ENCODE results near the gene E2F7.
A peak's percentile ranks its signal among the peaks of the same experiment; 100 is the strongest.

The E2F7 gene, protein sequence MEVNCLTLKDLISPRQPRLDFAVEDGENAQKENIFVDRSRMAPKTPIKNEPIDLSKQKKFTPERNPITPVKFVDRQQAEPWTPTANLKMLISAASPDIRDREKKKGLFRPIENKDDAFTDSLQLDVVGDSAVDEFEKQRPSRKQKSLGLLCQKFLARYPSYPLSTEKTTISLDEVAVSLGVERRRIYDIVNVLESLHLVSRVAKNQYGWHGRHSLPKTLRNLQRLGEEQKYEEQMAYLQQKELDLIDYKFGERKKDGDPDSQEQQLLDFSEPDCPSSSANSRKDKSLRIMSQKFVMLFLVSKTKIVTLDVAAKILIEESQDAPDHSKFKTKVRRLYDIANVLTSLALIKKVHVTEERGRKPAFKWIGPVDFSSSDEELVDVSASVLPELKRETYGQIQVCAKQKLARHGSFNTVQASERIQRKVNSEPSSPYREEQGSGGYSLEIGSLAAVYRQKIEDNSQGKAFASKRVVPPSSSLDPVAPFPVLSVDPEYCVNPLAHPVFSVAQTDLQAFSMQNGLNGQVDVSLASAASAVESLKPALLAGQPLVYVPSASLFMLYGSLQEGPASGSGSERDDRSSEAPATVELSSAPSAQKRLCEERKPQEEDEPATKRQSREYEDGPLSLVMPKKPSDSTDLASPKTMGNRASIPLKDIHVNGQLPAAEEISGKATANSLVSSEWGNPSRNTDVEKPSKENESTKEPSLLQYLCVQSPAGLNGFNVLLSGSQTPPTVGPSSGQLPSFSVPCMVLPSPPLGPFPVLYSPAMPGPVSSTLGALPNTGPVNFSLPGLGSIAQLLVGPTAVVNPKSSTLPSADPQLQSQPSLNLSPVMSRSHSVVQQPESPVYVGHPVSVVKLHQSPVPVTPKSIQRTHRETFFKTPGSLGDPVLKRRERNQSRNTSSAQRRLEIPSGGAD

DNA sequence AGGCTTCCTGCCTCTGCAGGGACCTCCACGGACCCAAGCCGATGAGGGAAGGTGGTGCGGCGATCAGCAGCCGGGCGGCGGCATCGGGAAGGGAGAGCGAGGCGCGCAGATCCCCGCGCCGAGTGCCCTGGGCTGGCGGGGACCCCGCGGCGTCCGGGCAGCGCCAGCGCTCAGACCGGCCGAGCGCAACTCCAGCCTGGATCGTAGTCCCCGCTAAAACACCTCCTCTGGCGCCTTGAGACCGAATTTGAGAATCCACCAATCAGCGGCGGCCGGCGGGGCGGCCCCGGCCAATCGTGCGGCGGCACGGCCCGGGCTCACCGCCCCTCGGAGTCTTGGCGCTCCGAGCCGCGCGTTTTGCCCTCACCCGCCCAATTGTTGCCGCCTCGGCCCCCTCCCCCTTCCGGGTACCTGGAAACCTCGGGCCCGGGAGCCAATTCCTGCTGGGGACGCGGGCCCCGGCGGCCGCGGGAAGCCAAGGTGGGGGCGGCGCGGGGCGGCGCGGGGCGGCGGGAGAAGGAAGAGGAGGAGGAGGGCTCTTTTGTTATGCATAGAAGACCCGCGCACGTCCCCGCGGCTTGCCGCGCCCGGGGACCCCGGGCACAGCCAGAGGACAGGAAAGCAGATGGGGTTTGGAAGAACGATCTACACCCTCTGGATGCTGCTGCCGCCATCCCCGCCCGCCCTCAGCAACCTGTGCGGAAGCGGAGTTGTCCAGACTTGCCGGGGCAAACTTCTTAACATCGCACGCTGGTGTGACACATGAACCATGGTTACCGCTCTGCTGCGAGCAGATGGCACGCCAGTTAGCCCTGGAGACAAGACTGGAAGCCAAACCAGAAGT is at the start of gene E2F7:
Gene E2F7, minus strand, starts transcription at position 209 of the 844 bp plus-strand sequence. CDS start 934 bp downstream, outside the sequence.
- TF ChIP-seq, protein P1, sequence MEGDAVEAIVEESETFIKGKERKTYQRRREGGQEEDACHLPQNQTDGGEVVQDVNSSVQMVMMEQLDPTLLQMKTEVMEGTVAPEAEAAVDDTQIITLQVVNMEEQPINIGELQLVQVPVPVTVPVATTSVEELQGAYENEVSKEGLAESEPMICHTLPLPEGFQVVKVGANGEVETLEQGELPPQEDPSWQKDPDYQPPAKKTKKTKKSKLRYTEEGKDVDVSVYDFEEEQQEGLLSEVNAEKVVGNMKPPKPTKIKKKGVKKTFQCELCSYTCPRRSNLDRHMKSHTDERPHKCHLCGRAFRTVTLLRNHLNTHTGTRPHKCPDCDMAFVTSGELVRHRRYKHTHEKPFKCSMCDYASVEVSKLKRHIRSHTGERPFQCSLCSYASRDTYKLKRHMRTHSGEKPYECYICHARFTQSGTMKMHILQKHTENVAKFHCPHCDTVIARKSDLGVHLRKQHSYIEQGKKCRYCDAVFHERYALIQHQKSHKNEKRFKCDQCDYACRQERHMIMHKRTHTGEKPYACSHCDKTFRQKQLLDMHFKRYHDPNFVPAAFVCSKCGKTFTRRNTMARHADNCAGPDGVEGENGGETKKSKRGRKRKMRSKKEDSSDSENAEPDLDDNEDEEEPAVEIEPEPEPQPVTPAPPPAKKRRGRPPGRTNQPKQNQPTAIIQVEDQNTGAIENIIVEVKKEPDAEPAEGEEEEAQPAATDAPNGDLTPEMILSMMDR (IDR thresholded peaks at IDR 0.05; ENCODE audit: low read depth, low read length, missing control alignments), result no peak
- peak within 1 kb of the TSS; percentile 99 for H3K4me3 ChIP-seq (ENCODE audit: low read depth, low read length)
- peak; percentile 73 for DNase-seq (ENCODE audit: low read depth)

- no peak for DNase-seq (ENCODE audit: low read depth)
- no peak overlapping the region for H3K4me3 ChIP-seq (ENCODE audit: low read depth, low read length)
- TF ChIP-seq, protein P1 (IDR thresholded peaks at IDR 0.05; ENCODE audit: low read depth, low read length, missing control alignments), result no peak
Observed at GRCh38 chr12:77113971-77114370, 48.6 kb upstream of the E2F7 start.

DNA sequence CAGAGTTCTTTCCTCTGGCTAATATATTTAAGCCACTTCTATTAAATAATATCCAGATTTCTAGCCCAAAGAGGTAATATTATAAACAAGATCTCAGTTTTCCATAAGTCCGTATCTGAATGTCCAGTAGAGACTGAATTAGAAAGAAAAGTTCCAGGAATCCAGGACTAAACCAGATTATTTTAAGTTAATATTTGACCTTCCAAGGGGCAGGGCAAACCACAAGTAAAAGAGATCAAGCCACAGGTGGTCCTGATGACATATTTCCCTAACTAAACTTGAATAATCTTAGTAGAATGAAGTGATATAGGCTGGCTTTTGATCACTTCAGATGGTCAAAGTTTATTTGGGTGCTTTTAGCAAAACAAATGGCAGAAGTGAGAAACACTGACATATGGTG is 43.3 kb upstream of the E2F7 start:
- no peak overlapping the region for H3K4me3 ChIP-seq (ENCODE audit: low read depth, low read length)
- TF ChIP-seq, protein P1 (IDR thresholded peaks at IDR 0.05; ENCODE audit: low read depth, low read length, missing control alignments), result no peak
- DNase-seq (ENCODE audit: low read depth), result no peak

DNA sequence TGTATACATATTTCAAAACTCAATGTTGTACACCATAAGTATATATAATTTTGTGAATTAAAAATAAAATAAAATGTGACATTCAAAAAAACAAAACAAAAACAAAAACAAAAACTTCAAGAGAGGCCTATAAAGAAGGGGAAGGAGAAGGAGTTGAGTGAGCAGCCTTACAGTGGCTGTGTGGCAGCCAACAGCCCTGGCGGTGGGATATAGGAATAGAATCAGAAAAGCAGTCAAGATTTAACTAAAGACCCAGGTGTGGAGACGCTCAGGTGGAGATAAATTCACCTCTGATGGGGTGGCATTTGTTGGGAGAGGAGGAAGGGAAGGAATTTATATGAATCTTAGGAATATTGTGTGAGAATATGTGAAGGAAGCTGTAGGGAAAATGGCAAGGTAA is 41.8 kb upstream of the E2F7 start:
- TF ChIP-seq, protein P1 (IDR thresholded peaks at IDR 0.05; ENCODE audit: low read depth, low read length, missing control alignments), result no peak

GRCh38 chr12:77104792-77105191 is 39.4 kb upstream of the E2F7 start:
- no peak for DNase-seq (ENCODE audit: low read depth)
- TF ChIP-seq, protein P1 (IDR thresholded peaks at IDR 0.05; ENCODE audit: low read depth, low read length, missing control alignments), result no peak
- no peak overlapping the region for H3K4me3 ChIP-seq (ENCODE audit: low read depth, low read length)

More for the DNA sequence above, 41.8 kb upstream of the E2F7 start:
- no peak overlapping the region for H3K4me3 ChIP-seq (ENCODE audit: low read depth, low read length)
- no peak for DNase-seq (ENCODE audit: low read depth)

DNA sequence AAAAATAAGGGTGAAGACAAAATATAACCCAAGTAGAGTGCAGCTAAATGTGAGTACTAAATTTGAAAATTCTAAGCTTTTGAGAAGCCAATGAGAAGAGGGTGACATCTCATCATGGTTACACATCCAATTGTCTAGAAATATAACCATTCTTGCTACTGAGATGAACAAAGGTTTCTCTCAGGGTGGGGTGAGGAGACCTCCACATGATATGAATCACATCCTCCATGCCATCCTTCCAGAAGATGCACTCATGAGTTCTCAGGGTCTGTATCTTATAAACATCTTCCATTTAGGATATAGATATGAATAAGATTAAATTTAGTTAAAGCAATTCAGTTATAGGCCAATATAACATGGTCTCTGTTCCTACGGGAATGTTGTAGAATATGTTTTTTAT is 38.9 kb upstream of the E2F7 start:
- no peak for DNase-seq (ENCODE audit: low read depth)
- TF ChIP-seq, protein P1 (IDR thresholded peaks at IDR 0.05; ENCODE audit: low read depth, low read length, missing control alignments), result no peak
- no peak overlapping the region for H3K4me3 ChIP-seq (ENCODE audit: low read depth, low read length)
